GM23338 (cell line): ENCODE measurements around the gene ACVR2A. TPM values are rescaled to one million over a fixed set of nuclear protein-coding genes. Genes with fewer than 3 reads are reported as not detected.

ENCODE experiments used
- ATAC-seq: fragments of 200-7000 bp; cut with Tn5 transposase; 3 replicates; pipeline ENCODE4 v1.9.1; 2020
- DNase-seq: peaks from one replicate; pipeline ENCODE4 v3.0.0-alpha.2; 2015; ENCODE audit warnings: low spot score
- H2AFZ ChIP-seq: fragments of 200-600 bp; sonication (generic); 2 replicates; pipeline ENCODE4 v1.8.0; 2016; ENCODE audit warnings: antibody characterized with exemption, mild to moderate bottlenecking, moderate library complexity
- H3F3A ChIP-seq: fragments of 200-600 bp; sonication (generic); replicated peaks from 2 replicates; pipeline ENCODE4 v1.8.0; 2017; ENCODE audit warnings: antibody characterized with exemption, mixed run types, low read depth
- H3K27ac ChIP-seq: fragments of 200-600 bp; sonication (generic); 2 replicates; pipeline ENCODE4 v1.6.1; 2016; ENCODE audit warnings: low read depth
- H3K27me3 ChIP-seq: fragments of 200-600 bp; sonication (generic); 2 replicates; pipeline ENCODE4 v1.8.0; 2016; ENCODE audit warnings: mild to moderate bottlenecking, mixed run types, moderate library complexity; ENCODE audit not compliant: insufficient read depth
- H3K36me3 ChIP-seq: fragments of 200-600 bp; sonication (generic); 2 replicates; pipeline ENCODE4 v1.8.0; 2016; ENCODE audit warnings: mild to moderate bottlenecking; ENCODE audit not compliant: insufficient read depth
- H3K4me1 ChIP-seq: fragments of 200-600 bp; sonication (generic); 2 replicates; pipeline ENCODE4 v1.8.0; 2016; ENCODE audit warnings: mild to moderate bottlenecking, moderate library complexity; ENCODE audit not compliant: insufficient read depth
- H3K4me2 ChIP-seq: fragments of 200-600 bp; sonication (generic); 2 replicates; pipeline ENCODE4 v1.7.1; 2017; ENCODE audit warnings: mixed run types
- H3K4me3 ChIP-seq: fragments of 200-600 bp; sonication (generic); 2 replicates; pipeline ENCODE4 v1.6.1; 2016; ENCODE audit warnings: mixed run types
- H3K79me2 ChIP-seq: fragments of 200-600 bp; sonication (generic); replicated peaks from 2 replicates; pipeline ENCODE4 v1.8.0; 2017; ENCODE audit warnings: mild to moderate bottlenecking; ENCODE audit not compliant: insufficient read depth
- H3K9me2 ChIP-seq: fragments of 200-600 bp; sonication (generic); 2 replicates; pipeline ENCODE4 v1.8.0; 2017; ENCODE audit not compliant: insufficient read depth
- H4K20me1 ChIP-seq: fragments of 200-600 bp; sonication (generic); replicated peaks from 2 replicates; pipeline ENCODE4 v1.8.0; 2017; ENCODE audit warnings: mild to moderate bottlenecking; ENCODE audit not compliant: insufficient read depth
- H3K27ac Mint-ChIP-seq: 2 replicates; pipeline ENCODE4 v1.8.0; 2020; ENCODE audit warnings: inconsistent platforms, mild to moderate bottlenecking, moderate library complexity, mixed read lengths
- H3K27me3 Mint-ChIP-seq: 3 replicates; pipeline ENCODE4 v1.8.0; 2022; ENCODE audit warnings: low read depth, mild to moderate bottlenecking, moderate library complexity, mixed read lengths, inconsistent platforms; ENCODE audit not compliant: insufficient read depth, poor library complexity
- H3K36me3 Mint-ChIP-seq: 3 replicates; pipeline ENCODE4 v1.8.0; 2021; ENCODE audit warnings: low read depth, mild to moderate bottlenecking, inconsistent platforms, moderate library complexity, mixed read lengths
- H3K4me1 Mint-ChIP-seq: 3 replicates; pipeline ENCODE4 v1.8.0; 2020; ENCODE audit warnings: mild to moderate bottlenecking, inconsistent platforms, mixed read lengths
- H3K4me3 Mint-ChIP-seq: 3 replicates; pipeline ENCODE4 v1.8.0; 2021; ENCODE audit warnings: moderate library complexity, mild to moderate bottlenecking, inconsistent platforms, mixed read lengths
- H3K9me3 Mint-ChIP-seq: 3 replicates; pipeline ENCODE4 v1.8.0; 2020; ENCODE audit warnings: moderate library complexity, mild to moderate bottlenecking, inconsistent platforms, mixed read lengths
- CREB1 ChIP-seq: fragments of 250-450 bp; sonication (Bioruptor Pico); IDR thresholded peaks from 2 replicates; pipeline ENCODE4 v1.5.0; 2020; ENCODE audit warnings: low read depth, mild to moderate bottlenecking, moderate library complexity
- ETS1 ChIP-seq: IDR thresholded peaks from 2 replicates; pipeline ENCODE4 v1.6.1; 2016; ENCODE audit warnings: antibody characterized with exemption
- EZH2 ChIP-seq: fragments of 200-600 bp; sonication (generic); IDR thresholded peaks from one replicate; pipeline ENCODE4 v1.8.0; 2017; ENCODE audit warnings: antibody characterized with exemption, mild to moderate bottlenecking, low read depth; ENCODE audit not compliant: unreplicated experiment
- EZH2phosphoT487 ChIP-seq: fragments of 200-600 bp; sonication (generic); IDR thresholded peaks from one replicate; pipeline ENCODE4 v1.8.1; 2018; ENCODE audit warnings: antibody characterized with exemption; ENCODE audit not compliant: unreplicated experiment
- JUNB ChIP-seq: IDR thresholded peaks from one replicate; pipeline ENCODE4 v1.6.1; 2016; ENCODE audit warnings: antibody characterized with exemption; ENCODE audit not compliant: unreplicated experiment
- REST ChIP-seq: IDR thresholded peaks from one replicate; pipeline ENCODE4 v1.6.1; 2018; ENCODE audit warnings: antibody characterized with exemption; ENCODE audit not compliant: unreplicated experiment
- STAT1 ChIP-seq: IDR thresholded peaks from one replicate; pipeline ENCODE4 v1.6.1; 2016; ENCODE audit warnings: antibody characterized with exemption; ENCODE audit not compliant: unreplicated experiment
- ZNF114 ChIP-seq: fragments of 250-450 bp; sonication (Bioruptor Pico); IDR thresholded peaks from 2 replicates; pipeline ENCODE4 v1.5.0; 2020; ENCODE audit warnings: mild to moderate bottlenecking, moderate library complexity
- ZNF331 ChIP-seq: fragments of 250-450 bp; sonication (Bioruptor Pico); IDR thresholded peaks from 2 replicates; pipeline ENCODE4 v1.5.0; 2020; ENCODE audit warnings: low read depth, mild to moderate bottlenecking, moderate library complexity
- polyA plus RNA-seq: library from polyadenylated mRNA; unstranded; fragments of >200 nt; fragmentation: Nextera tagmentation; extraction: Ambion mirVana; gene quantifications from 2 replicates; pipeline ENCODE4 v1.2.1, GENCODE V29; 2016
- total RNA-seq: library from RNA; depleted of rRNA; stranded (reverse); fragments of >200 nt; shearing (Covaris generic); gene quantifications from 2 replicates; pipeline ENCODE4 v1.2.3, GENCODE V29; 2014
- TF ChIP-seq, protein P1 (sequence below): fragments of 250-450 bp; sonication (Bioruptor Pico); IDR thresholded peaks from 2 replicates; pipeline ENCODE4 v1.5.0; 2020; ENCODE audit warnings: mild to moderate bottlenecking, moderate library complexity
- TF ChIP-seq, protein P2 (sequence below), 2 experiments: fragments of 200-600 bp in 1 of 2; sonication (generic) in 1 of 2; conservative IDR thresholded peaks; 2 replicates each; pipeline versions ENCODE4 v1.5.1 to v1.6.1; 2016 to 2017; ENCODE audit warnings: antibody characterized with exemption in 2 of 2, low read depth in 2 of 2, mild to moderate bottlenecking in 2 of 2, moderate library complexity in 1 of 2

The ACVR2A gene
- total and polyA plus RNA-seq, 2 experiments from 2014 or later = 11.8 to 15.6 TPM

GRCh38 chr2:147927053-147927588 is 82.3 kb downstream of the ACVR2A start (continued):
- TF ChIP-seq ZNF114 (CRISPR knock-in tag) (no peak), ZNF331 (CRISPR knock-in tag) (no peak), STAT1 (no peak), EZH2phosphoT487 (no peak), JUNB (no peak), CREB1 (CRISPR knock-in tag) (no peak), EZH2 (no peak), REST (no peak)

- TF ChIP-seq, protein P1, sequence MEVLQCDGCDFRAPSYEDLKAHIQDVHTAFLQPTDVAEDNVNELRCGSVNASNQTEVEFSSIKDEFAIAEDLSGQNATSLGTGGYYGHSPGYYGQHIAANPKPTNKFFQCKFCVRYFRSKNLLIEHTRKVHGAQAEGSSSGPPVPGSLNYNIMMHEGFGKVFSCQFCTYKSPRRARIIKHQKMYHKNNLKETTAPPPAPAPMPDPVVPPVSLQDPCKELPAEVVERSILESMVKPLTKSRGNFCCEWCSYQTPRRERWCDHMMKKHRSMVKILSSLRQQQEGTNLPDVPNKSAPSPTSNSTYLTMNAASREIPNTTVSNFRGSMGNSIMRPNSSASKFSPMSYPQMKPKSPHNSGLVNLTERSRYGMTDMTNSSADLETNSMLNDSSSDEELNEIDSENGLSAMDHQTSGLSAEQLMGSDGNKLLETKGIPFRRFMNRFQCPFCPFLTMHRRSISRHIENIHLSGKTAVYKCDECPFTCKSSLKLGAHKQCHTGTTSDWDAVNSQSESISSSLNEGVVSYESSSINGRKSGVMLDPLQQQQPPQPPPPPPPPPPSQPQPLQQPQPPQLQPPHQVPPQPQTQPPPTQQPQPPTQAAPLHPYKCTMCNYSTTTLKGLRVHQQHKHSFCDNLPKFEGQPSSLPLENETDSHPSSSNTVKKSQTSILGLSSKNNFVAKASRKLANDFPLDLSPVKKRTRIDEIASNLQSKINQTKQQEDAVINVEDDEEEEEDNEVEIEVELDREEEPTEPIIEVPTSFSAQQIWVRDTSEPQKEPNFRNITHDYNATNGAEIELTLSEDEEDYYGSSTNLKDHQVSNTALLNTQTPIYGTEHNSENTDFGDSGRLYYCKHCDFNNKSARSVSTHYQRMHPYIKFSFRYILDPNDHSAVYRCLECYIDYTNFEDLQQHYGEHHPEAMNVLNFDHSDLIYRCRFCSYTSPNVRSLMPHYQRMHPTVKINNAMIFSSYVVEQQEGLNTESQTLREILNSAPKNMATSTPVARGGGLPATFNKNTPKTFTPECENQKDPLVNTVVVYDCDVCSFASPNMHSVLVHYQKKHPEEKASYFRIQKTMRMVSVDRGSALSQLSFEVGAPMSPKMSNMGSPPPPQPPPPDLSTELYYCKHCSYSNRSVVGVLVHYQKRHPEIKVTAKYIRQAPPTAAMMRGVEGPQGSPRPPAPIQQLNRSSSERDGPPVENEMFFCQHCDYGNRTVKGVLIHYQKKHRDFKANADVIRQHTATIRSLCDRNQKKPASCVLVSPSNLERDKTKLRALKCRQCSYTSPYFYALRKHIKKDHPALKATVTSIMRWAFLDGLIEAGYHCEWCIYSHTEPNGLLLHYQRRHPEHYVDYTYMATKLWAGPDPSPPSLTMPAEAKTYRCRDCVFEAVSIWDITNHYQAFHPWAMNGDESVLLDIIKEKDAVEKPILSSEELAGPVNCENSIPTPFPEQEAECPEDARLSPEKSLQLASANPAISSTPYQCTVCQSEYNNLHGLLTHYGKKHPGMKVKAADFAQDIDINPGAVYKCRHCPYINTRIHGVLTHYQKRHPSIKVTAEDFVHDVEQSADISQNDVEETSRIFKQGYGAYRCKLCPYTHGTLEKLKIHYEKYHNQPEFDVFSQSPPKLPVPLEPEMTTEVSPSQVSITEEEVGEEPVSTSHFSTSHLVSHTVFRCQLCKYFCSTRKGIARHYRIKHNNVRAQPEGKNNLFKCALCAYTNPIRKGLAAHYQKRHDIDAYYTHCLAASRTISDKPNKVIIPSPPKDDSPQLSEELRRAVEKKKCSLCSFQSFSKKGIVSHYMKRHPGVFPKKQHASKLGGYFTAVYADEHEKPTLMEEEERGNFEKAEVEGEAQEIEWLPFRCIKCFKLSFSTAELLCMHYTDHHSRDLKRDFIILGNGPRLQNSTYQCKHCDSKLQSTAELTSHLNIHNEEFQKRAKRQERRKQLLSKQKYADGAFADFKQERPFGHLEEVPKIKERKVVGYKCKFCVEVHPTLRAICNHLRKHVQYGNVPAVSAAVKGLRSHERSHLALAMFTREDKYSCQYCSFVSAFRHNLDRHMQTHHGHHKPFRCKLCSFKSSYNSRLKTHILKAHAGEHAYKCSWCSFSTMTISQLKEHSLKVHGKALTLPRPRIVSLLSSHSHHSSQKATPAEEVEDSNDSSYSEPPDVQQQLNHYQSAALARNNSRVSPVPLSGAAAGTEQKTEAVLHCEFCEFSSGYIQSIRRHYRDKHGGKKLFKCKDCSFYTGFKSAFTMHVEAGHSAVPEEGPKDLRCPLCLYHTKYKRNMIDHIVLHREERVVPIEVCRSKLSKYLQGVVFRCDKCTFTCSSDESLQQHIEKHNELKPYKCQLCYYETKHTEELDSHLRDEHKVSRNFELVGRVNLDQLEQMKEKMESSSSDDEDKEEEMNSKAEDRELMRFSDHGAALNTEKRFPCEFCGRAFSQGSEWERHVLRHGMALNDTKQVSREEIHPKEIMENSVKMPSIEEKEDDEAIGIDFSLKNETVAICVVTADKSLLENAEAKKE (CRISPR knock-in tag) = no peak
- TF ChIP-seq, protein P2, sequence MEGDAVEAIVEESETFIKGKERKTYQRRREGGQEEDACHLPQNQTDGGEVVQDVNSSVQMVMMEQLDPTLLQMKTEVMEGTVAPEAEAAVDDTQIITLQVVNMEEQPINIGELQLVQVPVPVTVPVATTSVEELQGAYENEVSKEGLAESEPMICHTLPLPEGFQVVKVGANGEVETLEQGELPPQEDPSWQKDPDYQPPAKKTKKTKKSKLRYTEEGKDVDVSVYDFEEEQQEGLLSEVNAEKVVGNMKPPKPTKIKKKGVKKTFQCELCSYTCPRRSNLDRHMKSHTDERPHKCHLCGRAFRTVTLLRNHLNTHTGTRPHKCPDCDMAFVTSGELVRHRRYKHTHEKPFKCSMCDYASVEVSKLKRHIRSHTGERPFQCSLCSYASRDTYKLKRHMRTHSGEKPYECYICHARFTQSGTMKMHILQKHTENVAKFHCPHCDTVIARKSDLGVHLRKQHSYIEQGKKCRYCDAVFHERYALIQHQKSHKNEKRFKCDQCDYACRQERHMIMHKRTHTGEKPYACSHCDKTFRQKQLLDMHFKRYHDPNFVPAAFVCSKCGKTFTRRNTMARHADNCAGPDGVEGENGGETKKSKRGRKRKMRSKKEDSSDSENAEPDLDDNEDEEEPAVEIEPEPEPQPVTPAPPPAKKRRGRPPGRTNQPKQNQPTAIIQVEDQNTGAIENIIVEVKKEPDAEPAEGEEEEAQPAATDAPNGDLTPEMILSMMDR (conservative IDR thresholded peaks at IDR 0.05; ENCODE audit: low read depth in 2 of 2) = peak in 1 of 2 experiments; percentile 19; a peak in 2 of 4 replicates
- TF ChIP-seq ETS1 = no peak
- peak; percentile 53; the same call in 2 of the 3 replicates for ATAC-seq
Observed at GRCh38 chr2:147933931-147934330, 89.1 kb downstream of the ACVR2A start.

More at GRCh38 chr2:147933931-147934330, 89.1 kb downstream of the ACVR2A start:
- Mint-ChIP-seq H3K36me3 (peaks cover 32% of the 10 kb centered on the region; the same call in 2 of the 3 replicates), H3K27ac (no peak overlapping the region), H3K4me1 (peaks cover 8% of the 10 kb centered on the region), H3K4me3 (no peak overlapping the region), H3K27me3 (no peaks in the 10 kb centered on the region), H3K9me3 (no peaks in the 10 kb centered on the region)
- Histone ChIP-seq H3F3A (no peaks in the 10 kb centered on the region), H3K27me3 (no peaks in the 10 kb centered on the region), H3K4me1 (no peaks in the 10 kb centered on the region), H2AFZ (no peak overlapping the region), H3K79me2 (no peaks in the 10 kb centered on the region), H3K27ac (no peak overlapping the region), H3K36me3 (peaks cover 20% of the 10 kb centered on the region; the same call in 1 of the 2 replicates), H3K9me2 (no peaks in the 10 kb centered on the region), H3K4me2 (no peak overlapping the region), H4K20me1 (no peaks in the 10 kb centered on the region), H3K4me3 (no peak overlapping the region)
- peak; percentile 27 for DNase-seq
